HG02943 (cell line): ENCODE results near the gene IQCM.

Experiments
- ATAC-seq: cut with Tn5 transposase; IDR thresholded peaks from one replicate; pipeline ENCODE4 v1.9.1; 2021; ENCODE audit warnings: mild to moderate bottlenecking, low read depth, moderate library complexity; ENCODE audit not compliant: unreplicated experiment

Gene IQCM

GRCh38 chr4:149713031-149713430 is 102.6 kb downstream of the IQCM start:
- ATAC-seq: no peak

GRCh38 chr4:149711593-149712365 is 103.9 kb downstream of the IQCM start:
- no peak for ATAC-seq

GRCh38 chr4:149709640-149710039 is 106.0 kb downstream of the IQCM start:
- ATAC-seq: no peak

GRCh38 chr4:149708513-149709130 is 107.0 kb downstream of the IQCM start:
- ATAC-seq: no peak

- no peak for ATAC-seq
Observed at GRCh38 chr4:149707862-149708261, 107.8 kb downstream of the IQCM start.

- ATAC-seq: no peak
Observed at GRCh38 chr4:149706942-149707341, 108.7 kb downstream of the IQCM start.

- ATAC-seq: no peak
Observed at GRCh38 chr4:149702414-149703293, 113.0 kb downstream of the IQCM start.

- ATAC-seq: no peak
Observed at GRCh38 chr4:149701435-149702156, 114.0 kb downstream of the IQCM start.

- ATAC-seq: no peak
Observed at GRCh38 chr4:149700272-149700671, 115.4 kb downstream of the IQCM start.

- no peak for ATAC-seq
Observed at GRCh38 chr4:149699642-149700041, 116.0 kb downstream of the IQCM start.

- no peak for ATAC-seq
Observed at GRCh38 chr4:149690726-149691125, 124.9 kb downstream of the IQCM start.

GRCh38 chr4:149684516-149684915 is 131.1 kb downstream of the IQCM start:
- no peak for ATAC-seq

- peak; percentile 85 for ATAC-seq
Observed at GRCh38 chr4:149676076-149676475, 139.6 kb downstream of the IQCM start.

GRCh38 chr4:149645790-149646189 is 169.9 kb downstream of the IQCM start:
- no peak for ATAC-seq

GRCh38 chr4:149638073-149638472 is 177.6 kb downstream of the IQCM start:
- ATAC-seq: no peak

- no peak for ATAC-seq
Observed at GRCh38 chr4:149634368-149634767, 181.3 kb downstream of the IQCM start.

GRCh38 chr4:149631629-149632028 is 184.0 kb downstream of the IQCM start:
- no peak for ATAC-seq

GRCh38 chr4:149630064-149630463 is 185.6 kb downstream of the IQCM start:
- no peak for ATAC-seq

- no peak for ATAC-seq
Observed at GRCh38 chr4:149605601-149606378, 209.9 kb downstream of the IQCM start.

- ATAC-seq: no peak
Observed at GRCh38 chr4:149604827-149605226, 210.8 kb downstream of the IQCM start.
